GM12878 (cell line): ENCODE data around the gene HIKESHI. TPM values are rescaled to one million over a fixed set of nuclear protein-coding genes. Genes with fewer than 3 reads are reported as not detected.

Source experiments
- ATAC-seq: fragments of 200-7000 bp; cut with Tn5 transposase; 3 replicates; pipeline ENCODE4 v1.9.1; 2020; ENCODE audit warnings: mild to moderate bottlenecking, moderate library complexity
- Bru-seq: library from RNA; stranded (reverse); fragments of 400-500 nt; gene quantifications from one replicate; lab custom pipeline; 2021; lab: Mats Ljungman, UMichigan
- BruChase-seq, 2 experiments: library from RNA; stranded (reverse); fragments of 400-500 nt; gene quantifications; one replicate each; lab custom pipeline; 2021; lab: Mats Ljungman, UMichigan
- BruUV-seq: library from RNA; stranded (reverse); fragments of 400-500 nt; replicated peaks from 2 replicates; lab custom pipeline; 2021; lab: Mats Ljungman, UMichigan
- CTCF ChIA-PET: fragments of 300-600 bp; sonication (Branson Sonifier 250); formaldehyde crosslinking; extraction: SDS; loops from one replicate; lab custom pipeline; 2021; ENCODE audit warnings: inconsistent platforms; lab: Yijun Ruan, JAX
- POLR2A ChIA-PET: fragments of 350-600 bp; formaldehyde crosslinking; extraction: SDS; loops from one replicate; lab custom pipeline; 2021; ENCODE audit warnings: inconsistent platforms; lab: Charles Lee
- RAD21 ChIA-PET: fragments of 300-600 bp; sonication (Branson Sonifier 250); formaldehyde crosslinking; loops from one replicate; lab custom pipeline; 2023; ENCODE audit warnings: antibody characterized with exemption; ENCODE audit not compliant: unreplicated experiment; lab: Charles Lee
- SMC1A ChIA-PET: fragments of 300-600 bp; sonication (Branson Sonifier 250); formaldehyde crosslinking; loops from one replicate; lab custom pipeline; 2023; ENCODE audit not compliant: unreplicated experiment, uncharacterized antibody; lab: Charles Lee
- DNase-seq: peaks from one replicate; pipeline ENCODE4 v3.0.0-alpha.2; 2011; ENCODE audit warnings: low read depth, low spot score
- FAIRE-seq: peaks from 3 replicates; lab custom pipeline; 2011; peaks lifted over from hg19 to GRCh38; lab: Jason Lieb, UNC
- H2AFZ ChIP-seq: 2 replicates; pipeline ENCODE4 v1.6.0; 2011; ENCODE audit warnings: low read depth, low read length, control low read depth; ENCODE audit not compliant: control insufficient read depth
- H3K27ac ChIP-seq: 2 replicates; pipeline ENCODE4 v1.5.1; 2011; ENCODE audit warnings: control low read depth; ENCODE audit not compliant: control insufficient read depth, insufficient read depth
- H3K27me3 ChIP-seq, 2 experiments: replicated peaks in 1 of 2; 2 replicates each; pipeline versions ENCODE4 v1.6.0 to v1.6.1; 2011; ENCODE audit warnings: low read length in 1 of 2; ENCODE audit not compliant: control insufficient read depth in 2 of 2, insufficient read depth in 2 of 2
- H3K36me3 ChIP-seq, 2 experiments: 2 replicates each; pipeline ENCODE4 v1.5.1; 2011; ENCODE audit warnings: low read length in 1 of 2; ENCODE audit not compliant: control insufficient read depth in 2 of 2, insufficient read depth in 2 of 2
- H3K4me1 ChIP-seq: 2 replicates; pipeline ENCODE4 v1.6.1; 2011; ENCODE audit warnings: mild to moderate bottlenecking, low read length, moderate library complexity, mixed read lengths; ENCODE audit not compliant: control insufficient read depth, insufficient read depth
- H3K4me2 ChIP-seq: 2 replicates; pipeline ENCODE4 v1.6.0; 2011; ENCODE audit warnings: control low read depth; ENCODE audit not compliant: control insufficient read depth, insufficient read depth
- H3K4me3 ChIP-seq: fragments of 200-600 bp; sonication (generic); 2 replicates; pipeline ENCODE4 v1.5.1; 2016
- H3K79me2 ChIP-seq: 2 replicates; pipeline ENCODE4 v1.6.0; 2011; ENCODE audit warnings: low read length; ENCODE audit not compliant: control insufficient read depth, insufficient read depth
- H3K9ac ChIP-seq: 2 replicates; pipeline ENCODE4 v1.8.0; 2011; ENCODE audit warnings: low read length, control low read depth, mixed read lengths; ENCODE audit not compliant: control insufficient read depth, insufficient read depth
- H3K9me3 ChIP-seq: replicated peaks from 3 replicates; pipeline ENCODE4 v1.5.1; 2011; ENCODE audit warnings: mild to moderate bottlenecking, low read length; ENCODE audit not compliant: control insufficient read depth, insufficient read depth
- H4K20me1 ChIP-seq: 2 replicates; pipeline ENCODE4 v1.6.0; 2011; ENCODE audit not compliant: control insufficient read depth, insufficient read depth
- BCL11A ChIP-seq: IDR thresholded peaks from 2 replicates; pipeline ENCODE4 v1.6.1; 2011; ENCODE audit warnings: low read depth, low read length
- YBX1 ChIP-seq: fragments of 450-650 bp; IDR thresholded peaks from 2 replicates; pipeline ENCODE4 v1.6.1; 2016; ENCODE audit warnings: antibody characterized with exemption
- ZBTB4 ChIP-seq: fragments of 450-650 bp; formaldehyde crosslinking; IDR thresholded peaks from 2 replicates; pipeline ENCODE4 v1.4.0; 2022; ENCODE audit warnings: mild to moderate bottlenecking, moderate library complexity
- WGBS: methylation state at CpG from one replicate; pipeline ENCODE4 v1.1.6; 2016; ENCODE audit warnings: low lambda C conversion rate; ENCODE audit not compliant: insufficient replicate concordance, insufficient coverage; ENCODE audit errors: missing lambda C conversion rate; 5-methylcytosine and 5-hydroxymethylcytosine counted together
- in situ Hi-C: fragments of 300-500 bp; cut with MboI; formaldehyde crosslinking; loops from 9 replicates; pipeline ENCODE4 v1.14.3; 2018; ENCODE audit warnings: mixed read lengths
- intact Hi-C: fragments of 100-400 bp; cut with micrococcal nuclease; formaldehyde crosslinking; loops from one replicate; pipeline ENCODE4 v1.14.2; 2022; ENCODE audit not compliant: unreplicated experiment
- long read RNA-seq, 2 experiments: library from polyadenylated mRNA; unstranded; transcript quantifications; one replicate each; pipeline ENCODE4 v2.0.0, GENCODE V29; 2019 to 2020
- polyA minus RNA-seq, 3 experiments: library from RNA; depleted of rRNA, polyadenylated mRNA; stranded (reverse); fragments of >200 nt; gene quantifications; 2 replicates each; pipeline ENCODE4 v1.2.3, GENCODE V29; 2011
- polyA plus RNA-seq, 11 experiments: library from polyadenylated mRNA; depleted of rRNA in 4 of 11; unstranded in 6 of 11; stranded (reverse) in 5 of 11; fragments of >200 nt; fragmentation: Nextera tagmentation in 4 of 11; fragmentation: Illumina TruSeq in 1 of 11; extraction: Ambion mirVana in 4 of 11; extraction: Trizol in 1 of 11; gene quantifications; 1 replicate in 1 of 11; 2 replicates in 10 of 11; pipeline versions ENCODE4 v1.2.1 to v1.2.3, GENCODE V29; 2011 to 2016; ENCODE audit warnings: inconsistent platforms in 2 of 11, missing spikeins in 2 of 11, low read depth in 1 of 11
- total RNA-seq, 4 experiments: library from RNA; depleted of rRNA in 3 of 4; stranded (reverse); fragments of >200 nt in 3 of 4; fragmentation: Illumina TruSeq in 1 of 4; extraction: Trizol in 1 of 4; gene quantifications; 2 replicates each; pipeline versions ENCODE4 v1.2.1 to v1.2.3, GENCODE V29; 2013 to 2021
- TF ChIP-seq, protein P1 (sequence below): fragments of 450-650 bp; IDR thresholded peaks from 2 replicates; pipeline ENCODE4 v1.6.1; 2017; ENCODE audit warnings: mild to moderate bottlenecking, moderate library complexity
- TF ChIP-seq, protein P2 (sequence below): fragments of 450-650 bp; IDR thresholded peaks from 2 replicates; pipeline ENCODE4 v1.6.1; 2017; ENCODE audit warnings: mild to moderate bottlenecking

Gene HIKESHI, protein sequence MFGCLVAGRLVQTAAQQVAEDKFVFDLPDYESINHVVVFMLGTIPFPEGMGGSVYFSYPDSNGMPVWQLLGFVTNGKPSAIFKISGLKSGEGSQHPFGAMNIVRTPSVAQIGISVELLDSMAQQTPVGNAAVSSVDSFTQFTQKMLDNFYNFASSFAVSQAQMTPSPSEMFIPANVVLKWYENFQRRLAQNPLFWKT
- total RNA-seq (2013; cell fraction: nucleolus; rRNA removed), result 41.9 and 43.2 TPM in 2 replicates
- total RNA-seq (2014; rRNA removed), result 57.9 and 70.5 TPM in 2 replicates
- 53.3 and 54.0 TPM in 2 replicates for total RNA-seq (2014; rRNA removed; fragmentation: Illumina TruSeq; extraction: Trizol)
- total RNA-seq (2021), result 42.3 and 43.1 TPM in 2 replicates
- polyA plus RNA-seq (2011; ENCODE audit: low read depth), result 40.1 TPM
- polyA plus RNA-seq (2011; rRNA removed), result 113 and 124 TPM in 2 replicates
- polyA plus RNA-seq (2011; cell fraction: cytosol; rRNA removed), result 53.5 and 55.5 TPM in 2 replicates
- polyA plus RNA-seq (2011; cell fraction: nucleus; rRNA removed), result 42.7 and 70.1 TPM in 2 replicates
- 40.0 and 49.7 TPM in 2 replicates for polyA plus RNA-seq (2012)
- polyA plus RNA-seq (2014; fragmentation: Illumina TruSeq; extraction: Trizol), result 50.0 and 67.1 TPM in 2 replicates
- 100 to 1,000 TPM; 156 to 228 TPM for polyA plus RNA-seq (2014; fragmentation: Nextera tagmentation; extraction: Ambion mirVana)
- polyA plus RNA-seq (2014; rRNA removed), result 42.3 and 56.9 TPM in 2 replicates
- 100 to 1,000 TPM; 116 to 119 TPM for polyA plus RNA-seq (2016; fragmentation: Nextera tagmentation; extraction: Ambion mirVana)
- 48.2 and 53.0 TPM in 2 replicates for polyA minus RNA-seq (2011; rRNA and poly(A)+ RNA removed)
- 11.2 and 15.4 TPM in 2 replicates for polyA minus RNA-seq (2011; cell fraction: cytosol; rRNA and poly(A)+ RNA removed)
- 10.8 and 15.4 TPM in 2 replicates for polyA minus RNA-seq (2011; cell fraction: nucleus; rRNA and poly(A)+ RNA removed)
- percentile 69 among the genes with signal in this experiment for Bru-seq, nascent RNA
- BruChase-seq, experiment 1, labeled RNA remaining after a 6-hour chase, result percentile 69 among the genes with signal in this experiment
- BruChase-seq, experiment 2, labeled RNA remaining after a 2-hour chase, result percentile 69 among the genes with signal in this experiment
- long read RNA-seq, experiment 1, transcript HIKESHI-201 (5 exons, 1,113 nt), result major isoform, 40 of 49 reads
- long read RNA-seq, experiment 1, partial matches to known transcripts, result 1 of 49 reads
- long read RNA-seq, experiment 1, other reads (novel, unspliced or antisense), result 5 of 49 reads
- long read RNA-seq, experiment 2, transcript HIKESHI-207 (4 exons, 1,694 nt), result minor isoform, 19 of 270 reads
- long read RNA-seq, experiment 2, transcript HIKESHI-201 (5 exons, 1,113 nt), result major isoform, 192 of 270 reads
- long read RNA-seq, experiment 2, partial matches to known transcripts, result 6 of 270 reads
- long read RNA-seq, experiment 2, other reads (novel, unspliced or antisense), result 49 of 270 reads

- ATAC-seq, result peak; percentile 99
- RAD21 ChIA-PET, result interaction anchor here (1.0 to 1.3 kb wide), 3 partner anchors 15 to 447 kb away, joined by 3 to 4 read pairs (median 4); partner anchors contain the start of gene CCDC83
- POLR2A ChIA-PET, result interaction anchor here (0.9 to 1.6 kb wide), 6 partner anchors 9 to 108 kb away, joined by 3 to 7 read pairs (median 4); partner anchors contain the start of gene EED
- peak; percentile 92 for FAIRE-seq
- Histone ChIP-seq H3K79me2 (peaks cover 22% of the 10 kb centered on the region), H4K20me1 (no peaks in the 10 kb centered on the region), H3K36me3 (no peaks in the 10 kb centered on the region), H3K27me3 (no peaks in the 10 kb centered on the region), H3K4me1 (0 out of 2 replicates have a peak, but pooled peaks cover 3% of the 10 kb centered on the region), H3K4me3 (peak within 1 kb of the TSS; percentile 87), H3K9ac (peak within 1 kb of the TSS; percentile 89), H3K4me2 (peak within 1 kb of the TSS; percentile 81), H2AFZ (peak within 1 kb of the TSS; percentile 96), H3K27ac (peak within 1 kb of the TSS; percentile 87), H3K9me3 (no peaks in the 10 kb centered on the region)
- SMC1A ChIA-PET, result interaction anchor here (1.1 to 2.6 kb wide), 6 partner anchors 8 to 101 kb away, joined by 4 to 9 read pairs (median 6); no protein-coding TSS in a partner anchor
- DNase-seq, result peak; percentile 76
- in situ Hi-C loops (no loop called here), intact Hi-C loops (no loop called here)
- no TSS peak for BruUV-seq
- CTCF ChIA-PET, result interaction anchor here (0.6 to 3.1 kb wide), 8 partner anchors 9 to 448 kb away, joined by 3 to 17 read pairs (median 3); no protein-coding TSS in a partner anchor
- 2% methylated on average over 29 of the region's 30 CpGs for WGBS
- 0 out of 2 replicates have a peak, but pooled peaks have one; percentile 4 for TF ChIP-seq BCL11A
- TF ChIP-seq ZBTB4 (CRISPR knock-in tag), result no peak
- no peak for TF ChIP-seq YBX1
- TF ChIP-seq, protein P1, sequence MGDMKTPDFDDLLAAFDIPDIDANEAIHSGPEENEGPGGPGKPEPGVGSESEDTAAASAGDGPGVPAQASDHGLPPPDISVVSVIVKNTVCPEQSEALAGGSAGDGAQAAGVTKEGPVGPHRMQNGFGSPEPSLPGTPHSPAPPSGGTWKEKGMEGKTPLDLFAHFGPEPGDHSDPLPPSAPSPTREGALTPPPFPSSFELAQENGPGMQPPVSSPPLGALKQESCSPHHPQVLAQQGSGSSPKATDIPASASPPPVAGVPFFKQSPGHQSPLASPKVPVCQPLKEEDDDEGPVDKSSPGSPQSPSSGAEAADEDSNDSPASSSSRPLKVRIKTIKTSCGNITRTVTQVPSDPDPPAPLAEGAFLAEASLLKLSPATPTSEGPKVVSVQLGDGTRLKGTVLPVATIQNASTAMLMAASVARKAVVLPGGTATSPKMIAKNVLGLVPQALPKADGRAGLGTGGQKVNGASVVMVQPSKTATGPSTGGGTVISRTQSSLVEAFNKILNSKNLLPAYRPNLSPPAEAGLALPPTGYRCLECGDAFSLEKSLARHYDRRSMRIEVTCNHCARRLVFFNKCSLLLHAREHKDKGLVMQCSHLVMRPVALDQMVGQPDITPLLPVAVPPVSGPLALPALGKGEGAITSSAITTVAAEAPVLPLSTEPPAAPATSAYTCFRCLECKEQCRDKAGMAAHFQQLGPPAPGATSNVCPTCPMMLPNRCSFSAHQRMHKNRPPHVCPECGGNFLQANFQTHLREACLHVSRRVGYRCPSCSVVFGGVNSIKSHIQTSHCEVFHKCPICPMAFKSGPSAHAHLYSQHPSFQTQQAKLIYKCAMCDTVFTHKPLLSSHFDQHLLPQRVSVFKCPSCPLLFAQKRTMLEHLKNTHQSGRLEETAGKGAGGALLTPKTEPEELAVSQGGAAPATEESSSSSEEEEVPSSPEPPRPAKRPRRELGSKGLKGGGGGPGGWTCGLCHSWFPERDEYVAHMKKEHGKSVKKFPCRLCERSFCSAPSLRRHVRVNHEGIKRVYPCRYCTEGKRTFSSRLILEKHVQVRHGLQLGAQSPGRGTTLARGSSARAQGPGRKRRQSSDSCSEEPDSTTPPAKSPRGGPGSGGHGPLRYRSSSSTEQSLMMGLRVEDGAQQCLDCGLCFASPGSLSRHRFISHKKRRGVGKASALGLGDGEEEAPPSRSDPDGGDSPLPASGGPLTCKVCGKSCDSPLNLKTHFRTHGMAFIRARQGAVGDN, result peak; percentile 98
- TF ChIP-seq, protein P2, sequence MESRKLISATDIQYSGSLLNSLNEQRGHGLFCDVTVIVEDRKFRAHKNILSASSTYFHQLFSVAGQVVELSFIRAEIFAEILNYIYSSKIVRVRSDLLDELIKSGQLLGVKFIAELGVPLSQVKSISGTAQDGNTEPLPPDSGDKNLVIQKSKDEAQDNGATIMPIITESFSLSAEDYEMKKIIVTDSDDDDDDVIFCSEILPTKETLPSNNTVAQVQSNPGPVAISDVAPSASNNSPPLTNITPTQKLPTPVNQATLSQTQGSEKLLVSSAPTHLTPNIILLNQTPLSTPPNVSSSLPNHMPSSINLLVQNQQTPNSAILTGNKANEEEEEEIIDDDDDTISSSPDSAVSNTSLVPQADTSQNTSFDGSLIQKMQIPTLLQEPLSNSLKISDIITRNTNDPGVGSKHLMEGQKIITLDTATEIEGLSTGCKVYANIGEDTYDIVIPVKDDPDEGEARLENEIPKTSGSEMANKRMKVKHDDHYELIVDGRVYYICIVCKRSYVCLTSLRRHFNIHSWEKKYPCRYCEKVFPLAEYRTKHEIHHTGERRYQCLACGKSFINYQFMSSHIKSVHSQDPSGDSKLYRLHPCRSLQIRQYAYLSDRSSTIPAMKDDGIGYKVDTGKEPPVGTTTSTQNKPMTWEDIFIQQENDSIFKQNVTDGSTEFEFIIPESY, result peak; percentile 51; the same call in 1 of the 2 replicates
Observed at GRCh38 chr11:86302092-86302793, at the start of gene HIKESHI. Gene HIKESHI (plus strand): TSS chr11:86302240. CDS start chr11:86302449, 209 bp downstream.
